ENCODE results near the gene ADH1C. TPM values are rescaled to one million over a fixed set of nuclear protein-coding genes. Genes with fewer than 3 reads are reported as not detected.
"Not testable (repeated sequence)": the region's sequence is repeated elsewhere in the genome, so short reads cannot be mapped to it uniquely, and the experiment has no call there.

The ADH1C gene
- 0.06 and 1.6 TPM in 2 replicates for total RNA-seq (2014; rRNA removed; shearing (Covaris generic))

DNA sequence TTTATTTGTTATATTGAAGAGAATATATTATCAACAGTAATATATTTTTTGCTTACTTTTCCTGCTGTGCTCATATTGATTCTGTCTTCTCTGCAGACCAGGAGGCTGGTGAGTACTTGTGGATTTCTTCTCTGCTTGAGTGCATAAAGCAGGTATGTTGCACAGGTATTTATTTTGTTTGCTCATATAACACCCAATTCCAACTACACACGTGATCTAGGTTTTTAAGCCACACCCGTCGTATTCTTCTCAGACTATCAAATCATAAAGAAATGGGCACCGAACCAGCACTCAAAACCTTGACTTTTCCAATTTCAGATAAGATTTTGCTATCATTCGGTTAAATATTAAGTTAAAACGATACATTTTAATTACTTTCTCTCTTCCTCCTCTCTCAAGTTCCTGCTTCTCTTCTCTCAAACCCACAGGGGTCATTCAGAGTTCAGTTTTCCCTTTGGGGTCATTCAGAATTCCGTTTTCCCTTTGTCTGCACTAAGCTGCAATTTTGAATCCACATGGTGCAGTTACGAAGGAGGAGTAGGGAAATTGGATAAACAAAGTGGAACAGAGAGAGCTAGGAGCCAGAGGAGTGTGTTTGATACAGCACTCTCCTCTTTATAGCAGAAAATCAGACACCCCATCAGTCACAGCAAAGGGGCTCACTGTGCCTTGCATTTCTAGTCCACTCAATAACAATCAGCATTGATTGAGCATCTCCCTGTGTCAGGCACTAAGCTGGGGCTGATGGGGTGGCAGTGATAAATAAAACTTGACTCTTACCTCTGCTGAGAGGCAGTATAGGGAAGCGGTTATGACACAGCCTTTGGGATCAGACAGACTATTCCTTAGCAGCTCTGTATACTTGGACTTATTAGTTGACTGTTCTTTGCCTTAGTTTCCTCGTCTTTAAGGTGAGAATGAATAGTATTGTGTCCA is at the start of gene ADH1C:
ADH1C (minus strand) TSS at position 145 of the 936 bp plus-strand sequence; CDS start at position 74, 71 bp downstream.
- DNase-seq (ENCODE audit: low spot score): peak; percentile 10

DNA sequence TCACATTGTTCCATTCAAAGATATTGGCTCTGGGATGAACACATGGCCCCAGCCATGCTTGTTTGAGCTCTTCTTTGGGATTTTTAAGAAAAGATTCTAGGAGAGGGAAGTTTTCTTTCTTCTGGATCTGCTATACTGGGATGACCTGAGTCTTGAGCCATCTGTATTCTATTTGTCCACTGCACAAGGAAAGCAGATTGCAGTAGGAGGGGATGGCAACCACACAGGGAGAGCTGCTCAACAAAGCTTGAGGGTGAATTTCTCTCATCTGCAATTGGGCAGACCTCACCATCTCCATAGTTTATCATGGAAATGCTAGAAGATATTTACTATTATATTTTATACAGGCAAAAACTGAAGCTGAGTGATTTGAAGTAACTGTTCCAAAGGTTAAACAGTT is 48.3 kb upstream of the ADH1C start:
- no peak for DNase-seq (ENCODE audit: low spot score)

DNA sequence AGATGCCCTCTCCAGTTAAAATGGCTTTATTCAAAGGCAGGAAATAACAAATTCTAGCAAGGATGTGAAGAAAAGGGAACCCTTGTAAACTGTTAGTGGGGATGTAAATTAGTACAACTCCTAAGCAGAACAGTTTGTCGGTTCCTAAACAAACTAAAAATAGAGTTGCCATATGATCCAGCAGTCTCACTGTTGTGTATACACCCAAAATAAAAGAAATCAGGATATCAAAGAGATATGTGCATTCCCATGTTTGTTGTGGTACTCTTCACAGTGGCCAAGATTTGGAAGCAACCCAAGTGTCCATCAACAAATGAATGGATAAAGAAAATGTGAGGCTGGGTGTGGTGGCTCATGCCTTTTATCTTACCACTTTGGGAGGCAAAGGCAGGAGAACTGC is 46.5 kb upstream of the ADH1C start:
- no peak for DNase-seq (ENCODE audit: low spot score)

DNA sequence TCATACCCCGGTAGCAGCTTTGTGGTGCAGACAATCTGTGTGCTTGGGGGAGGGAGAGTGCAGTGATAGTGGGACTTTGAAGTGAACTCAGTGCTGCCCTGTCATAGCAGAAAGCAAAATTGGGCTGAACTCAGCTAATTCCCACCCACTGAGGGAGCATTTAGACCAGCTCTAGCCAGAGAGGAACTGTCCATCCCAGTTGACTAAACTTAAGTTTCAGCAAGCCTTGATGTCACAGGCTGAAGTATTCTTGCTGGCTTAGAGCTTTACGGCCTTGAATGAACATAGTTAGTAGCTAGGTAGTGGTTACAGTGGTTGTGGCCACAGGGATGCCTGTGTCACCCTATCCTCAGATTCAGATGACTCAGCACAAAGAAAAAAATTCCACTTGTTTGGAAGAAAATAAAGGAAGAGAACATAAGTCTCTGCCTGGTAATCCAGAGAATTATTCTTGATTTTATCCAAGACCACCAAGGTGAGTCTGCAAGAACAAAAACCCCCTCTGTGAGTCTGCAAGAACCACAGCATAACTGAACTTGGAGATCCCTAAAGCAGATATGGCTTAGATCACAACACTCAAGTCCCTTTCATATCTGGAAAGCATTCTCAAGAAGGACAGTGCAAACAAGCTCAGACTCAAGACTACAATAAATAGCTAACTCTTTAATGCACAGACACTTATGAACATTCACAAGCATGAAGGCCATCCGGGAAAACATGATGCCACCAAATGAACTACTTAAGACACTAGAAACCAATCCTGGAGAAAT is 43.2 kb upstream of the ADH1C start:
- peak; percentile 82 for DNase-seq (ENCODE audit: low spot score)

DNA sequence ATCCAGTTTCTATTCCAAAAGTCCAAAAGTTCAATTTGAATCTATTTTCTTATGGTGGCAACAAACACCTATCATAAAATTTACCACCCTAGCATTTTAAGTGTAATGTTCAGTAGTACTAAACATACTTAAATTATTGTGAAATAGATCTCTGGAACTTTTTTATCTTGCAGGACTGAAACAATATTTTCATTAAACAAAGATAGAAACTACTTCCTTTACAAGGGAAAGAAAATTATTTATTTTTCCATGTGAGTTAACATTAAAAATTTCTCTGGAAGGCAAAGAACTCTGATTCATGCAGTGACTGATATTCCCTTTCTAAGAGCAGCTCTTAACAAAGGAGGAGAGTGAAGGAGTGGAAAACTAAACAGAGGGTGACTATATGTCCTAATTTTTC is 42.4 kb upstream of the ADH1C start:
- DNase-seq (ENCODE audit: low spot score): no peak

DNA sequence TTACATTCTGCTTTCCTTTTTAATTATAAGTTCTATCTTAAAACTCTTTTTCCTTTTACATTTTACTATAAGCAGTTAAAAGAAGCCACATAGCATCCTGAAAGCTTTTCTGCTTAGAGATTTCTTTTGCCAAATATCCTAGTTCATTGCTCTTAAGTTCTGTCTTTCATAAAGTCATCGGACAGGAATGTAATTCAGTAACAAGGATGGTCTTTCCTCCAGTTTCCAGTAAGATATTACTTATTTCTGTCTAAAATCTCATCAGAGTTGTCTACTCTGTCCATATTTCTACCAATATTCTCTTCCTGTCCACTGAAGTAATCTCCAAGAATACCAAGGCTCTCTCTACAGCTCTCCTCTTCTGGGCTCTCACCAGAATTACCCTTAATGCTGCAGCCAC is 37.5 kb upstream of the ADH1C start:
- DNase-seq (ENCODE audit: low spot score): no peak

DNA sequence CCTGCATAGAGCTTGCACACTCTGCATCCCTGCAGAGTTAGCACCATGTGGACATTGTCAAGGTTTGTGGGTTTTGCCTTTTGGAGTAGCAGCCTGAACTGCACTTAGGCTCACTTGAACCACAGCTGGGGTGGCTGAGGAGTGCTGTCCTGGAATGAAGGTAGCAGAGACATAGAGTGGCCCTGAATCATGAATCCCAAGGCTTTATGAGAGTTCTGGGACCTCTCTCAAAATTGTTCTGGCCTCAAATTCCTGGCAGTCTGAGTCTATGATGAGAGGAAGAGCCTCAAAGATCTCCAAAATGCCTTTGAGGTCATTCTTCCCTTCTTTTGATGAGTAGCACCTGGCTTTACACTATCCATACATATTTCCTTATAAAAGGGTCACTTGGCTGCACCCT is 37.1 kb upstream of the ADH1C start:
- no peak for DNase-seq (ENCODE audit: low spot score)

DNA sequence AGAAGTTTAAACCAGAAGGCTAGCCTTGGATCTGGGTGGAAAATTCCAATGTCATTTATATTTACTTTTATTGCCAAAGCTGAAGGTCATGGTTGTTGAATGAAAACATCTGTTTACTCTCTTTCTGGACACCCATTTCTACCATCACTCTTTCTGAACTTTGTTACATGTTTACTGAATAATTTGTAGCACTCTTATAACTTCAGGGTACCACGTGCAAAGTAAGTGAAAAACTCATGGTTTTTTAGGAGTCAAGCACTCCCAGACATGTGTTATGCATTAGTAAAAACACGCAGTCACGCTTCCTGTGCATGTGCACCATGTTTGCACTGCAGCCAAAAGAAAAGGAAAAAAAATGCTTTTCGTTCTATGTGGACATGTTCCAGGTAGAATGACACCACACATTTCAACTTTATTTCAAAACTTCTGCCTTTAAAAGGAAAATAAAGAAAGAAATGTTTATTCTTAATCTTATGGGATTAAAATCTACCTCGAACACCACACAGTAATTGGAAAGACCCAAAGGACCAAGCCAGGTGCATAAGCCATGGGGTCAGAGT is 31.4 kb upstream of the ADH1C start:
- DNase-seq (ENCODE audit: low spot score): peak; percentile 82

DNA sequence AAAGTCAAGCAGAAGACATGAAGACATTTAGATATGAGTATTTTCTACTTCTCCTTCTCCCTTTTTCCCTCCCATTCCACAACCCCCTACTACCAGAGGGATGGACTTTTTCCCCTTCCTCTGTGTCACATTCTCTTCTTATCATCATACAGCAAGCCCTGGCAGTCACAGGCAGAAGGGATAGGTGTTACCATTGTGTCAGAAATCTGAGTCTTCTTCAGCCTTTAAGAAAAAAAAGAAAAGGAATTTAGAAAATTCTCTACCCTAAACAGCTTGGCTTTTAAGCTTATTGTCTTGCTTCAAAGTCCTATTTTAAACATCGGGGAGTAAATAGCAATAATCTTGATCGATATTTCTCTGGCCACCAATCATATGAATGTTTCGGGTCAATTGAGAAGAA is 30.9 kb upstream of the ADH1C start:
- DNase-seq (ENCODE audit: low spot score): no peak

DNA sequence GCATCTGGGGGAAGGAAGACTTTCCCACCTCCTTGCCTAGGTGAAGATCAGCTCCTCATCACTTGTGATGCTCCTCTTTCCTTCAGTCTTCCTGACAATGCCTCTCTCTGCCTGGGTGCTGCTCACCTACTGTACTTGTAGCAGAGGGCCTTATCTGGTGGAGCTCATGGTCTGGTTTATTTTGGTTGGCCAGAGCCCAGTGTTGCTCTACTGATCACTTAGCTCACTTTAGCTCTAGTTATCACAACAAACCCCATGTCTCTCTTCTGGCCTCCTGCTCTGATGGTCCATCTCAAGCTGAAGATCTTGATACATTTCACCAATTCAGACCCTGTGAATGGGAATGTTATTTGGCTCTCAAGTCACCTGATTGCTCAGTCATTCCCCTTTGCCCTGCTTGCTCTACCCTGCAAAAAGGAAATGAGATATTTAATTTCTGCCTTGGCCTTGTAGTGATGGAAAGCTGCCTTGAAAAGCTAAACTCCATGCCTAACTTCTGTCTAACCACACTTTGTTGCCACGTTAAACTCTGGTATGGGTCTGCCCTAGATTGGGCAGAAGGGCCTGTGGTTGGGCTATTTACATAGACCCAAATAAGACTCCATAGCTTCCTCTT is 30.3 kb upstream of the ADH1C start:
- DNase-seq (ENCODE audit: low spot score): no peak

DNA sequence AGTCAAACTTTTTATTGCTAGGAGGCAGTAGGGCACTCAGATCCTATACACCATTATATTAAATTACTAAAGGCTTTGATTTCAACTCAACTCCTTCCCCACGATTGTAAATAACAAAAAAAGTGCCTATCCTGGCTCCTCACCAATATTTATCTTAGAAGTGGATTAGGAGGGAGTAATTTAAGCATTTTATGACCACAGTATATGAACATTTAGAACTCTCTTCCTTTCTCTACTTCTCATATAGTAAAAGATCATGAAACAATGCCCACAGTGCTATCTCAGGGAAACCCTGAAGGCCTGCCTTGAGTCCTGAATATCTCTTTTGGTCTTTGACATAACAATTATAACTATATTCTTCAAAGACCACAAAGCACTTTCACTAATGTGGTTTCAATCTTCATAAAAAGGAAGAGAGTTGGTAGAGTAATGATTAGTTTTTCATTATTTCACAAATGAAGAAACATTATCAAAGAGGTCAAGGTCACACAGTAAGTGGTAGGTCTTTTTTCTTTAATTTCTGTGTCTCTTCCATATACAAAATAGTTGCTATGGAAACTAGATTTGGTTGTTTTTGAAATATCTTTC is 29.1 kb upstream of the ADH1C start:
- no peak for DNase-seq (ENCODE audit: low spot score)

DNA sequence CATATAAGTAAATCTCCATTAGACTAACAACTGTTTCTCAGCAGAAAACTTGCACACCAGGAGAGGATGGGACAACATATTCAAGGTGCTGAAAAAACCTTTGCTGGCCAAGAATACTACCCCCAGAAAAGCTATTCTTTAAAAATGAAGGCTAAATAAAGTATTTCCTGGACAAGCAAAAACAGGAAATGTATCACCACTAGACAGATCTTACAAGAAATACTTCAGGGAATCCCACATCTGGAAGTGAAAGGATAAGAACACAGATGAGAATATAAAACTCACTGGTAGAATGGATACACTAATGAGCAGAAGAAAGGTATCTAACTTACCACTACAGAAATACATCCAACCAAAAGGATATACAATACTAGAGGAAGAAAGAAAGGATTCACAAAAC is 27.0 kb upstream of the ADH1C start:
- DNase-seq (ENCODE audit: low spot score): no peak

DNA sequence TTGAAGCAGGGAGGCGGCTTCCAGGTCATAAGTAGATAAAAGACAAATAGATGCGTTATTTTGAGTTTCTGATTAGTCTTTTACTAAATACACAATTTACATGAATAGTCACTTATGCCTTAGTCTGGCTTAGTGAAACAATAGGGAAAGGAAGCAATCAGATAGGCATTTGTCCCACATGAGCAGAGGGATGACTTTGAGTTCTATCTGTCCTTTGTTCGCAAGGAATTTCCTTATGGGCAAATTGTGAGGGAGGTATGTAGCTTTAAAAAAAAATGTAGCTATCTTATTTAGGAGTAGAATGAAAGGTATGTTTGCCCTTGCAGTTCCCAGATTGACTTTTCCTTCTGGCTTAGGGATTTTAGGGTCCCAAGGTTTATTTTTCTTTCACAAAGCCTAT is 26.3 kb upstream of the ADH1C start:
- DNase-seq (ENCODE audit: low spot score): no peak

DNA sequence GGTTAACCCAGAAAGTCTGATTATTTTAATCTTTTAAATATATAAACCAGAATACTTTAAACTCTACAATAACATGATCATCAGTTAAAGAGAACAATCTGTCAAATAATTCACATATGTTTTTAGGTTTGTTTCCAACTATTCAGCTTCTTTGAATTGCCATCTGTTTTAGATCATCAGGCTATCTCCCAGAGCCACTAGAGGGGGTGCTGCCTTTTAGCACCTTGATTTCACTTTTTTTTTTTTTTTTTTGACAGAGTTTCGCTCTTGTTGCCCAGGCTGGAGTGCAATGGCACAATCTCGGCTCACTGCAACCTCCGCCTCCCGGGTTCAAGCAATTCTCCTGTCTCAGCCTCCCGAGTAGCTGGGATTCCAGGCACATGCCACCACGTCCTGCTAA is 24.8 kb upstream of the ADH1C start:
- DNase-seq (ENCODE audit: low spot score): not testable (repeated sequence)

DNA sequence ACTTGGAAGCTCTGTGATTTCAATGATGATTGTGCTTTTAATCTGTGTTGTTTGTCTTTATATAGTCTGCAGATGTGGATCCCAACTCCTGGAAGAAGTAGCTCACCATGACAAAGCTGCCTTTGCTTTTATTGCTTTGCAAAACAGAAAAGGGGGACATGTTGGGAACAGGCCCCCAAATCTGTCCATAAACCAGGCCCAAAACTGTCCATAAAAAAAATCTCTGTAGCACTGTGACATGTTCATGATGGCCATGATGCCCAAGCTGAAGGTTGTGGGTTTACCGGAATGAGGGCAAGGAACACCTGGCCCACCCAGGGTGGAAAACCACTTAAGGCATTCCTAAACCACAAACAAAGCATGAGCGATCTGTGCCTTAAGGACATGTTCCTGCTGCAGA is 19.9 kb upstream of the ADH1C start:
- not testable (repeated sequence) for DNase-seq (ENCODE audit: low spot score)

DNA sequence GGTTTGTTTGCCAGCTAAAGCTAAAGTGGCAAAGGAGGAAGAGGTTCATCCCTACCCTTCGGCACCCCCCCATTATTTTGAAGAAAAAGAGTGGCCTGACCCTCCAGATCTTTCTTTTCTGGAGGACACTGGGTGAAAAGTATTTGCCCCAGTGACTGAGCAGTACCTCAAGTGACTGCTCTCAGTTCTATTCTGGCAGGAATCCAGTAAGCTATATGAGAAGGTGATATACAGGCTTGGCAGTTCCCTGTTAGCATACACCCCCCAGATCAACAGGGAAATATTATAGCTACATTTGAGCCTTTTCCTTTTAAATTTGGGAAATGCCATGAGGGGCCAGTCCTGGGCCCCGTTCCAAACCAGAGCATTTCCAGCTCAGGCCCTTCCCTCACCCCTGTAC is 15.3 kb upstream of the ADH1C start:
- not testable (repeated sequence) for DNase-seq (ENCODE audit: low spot score)

DNA sequence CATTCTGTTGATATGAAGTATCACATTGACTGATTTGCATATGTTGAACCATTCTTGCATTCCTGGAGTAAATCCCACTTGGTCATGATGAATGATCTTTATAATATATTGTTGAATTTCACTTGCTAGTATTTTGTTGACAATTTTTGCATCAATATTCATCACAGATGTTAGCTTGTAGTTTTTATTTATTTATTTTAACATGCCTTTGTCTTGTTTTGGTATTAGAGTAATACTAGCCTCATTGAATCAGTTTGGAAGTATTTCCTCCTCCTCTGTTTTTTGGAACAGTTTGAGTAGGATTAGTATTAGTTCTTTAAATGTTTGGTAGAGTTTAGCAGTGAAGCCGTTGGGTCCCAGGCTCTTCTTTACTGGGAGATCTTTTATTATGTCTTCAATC is 13.9 kb upstream of the ADH1C start:
- DNase-seq (ENCODE audit: low spot score): no peak

DNA sequence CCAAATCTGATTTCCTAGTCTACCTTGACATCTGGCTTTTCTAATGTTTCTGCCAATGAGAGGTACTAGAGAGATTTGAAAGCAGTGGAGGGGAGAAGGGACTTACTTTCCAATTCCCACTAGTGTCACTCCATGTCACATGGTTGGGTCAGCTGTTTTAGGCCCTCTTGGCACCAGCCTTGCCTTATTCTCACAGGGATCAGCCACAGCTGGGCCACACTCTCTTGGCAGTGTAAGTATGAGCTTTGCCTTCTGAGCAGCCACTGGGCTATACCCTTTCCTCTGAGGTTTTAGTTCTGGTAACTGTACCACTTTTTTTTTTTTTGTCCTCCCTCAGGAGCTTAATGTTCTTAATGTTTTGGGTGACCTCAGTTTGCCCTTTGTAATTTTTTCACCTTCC is 10.2 kb upstream of the ADH1C start:
- DNase-seq (ENCODE audit: low spot score): no peak

DNA sequence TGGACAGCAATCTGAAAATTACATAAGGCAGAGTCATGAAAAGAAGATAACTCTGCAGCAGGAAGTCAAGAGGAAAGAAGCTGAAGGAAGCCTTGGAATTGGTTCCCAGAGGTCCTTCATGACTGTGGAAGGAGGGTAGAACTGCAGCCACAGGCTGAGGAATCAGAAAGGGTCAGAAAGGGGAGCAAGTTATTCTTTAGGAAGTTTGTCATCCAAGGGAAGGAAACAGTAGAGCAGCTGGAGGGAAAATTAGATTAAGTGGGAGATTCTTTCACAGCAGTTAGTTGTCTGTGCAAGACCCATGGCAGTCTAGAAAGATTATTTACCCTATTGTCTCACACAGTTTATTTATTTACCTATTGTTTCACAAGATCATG is 9.3 kb upstream of the ADH1C start:
- no peak for DNase-seq (ENCODE audit: low spot score)

DNA sequence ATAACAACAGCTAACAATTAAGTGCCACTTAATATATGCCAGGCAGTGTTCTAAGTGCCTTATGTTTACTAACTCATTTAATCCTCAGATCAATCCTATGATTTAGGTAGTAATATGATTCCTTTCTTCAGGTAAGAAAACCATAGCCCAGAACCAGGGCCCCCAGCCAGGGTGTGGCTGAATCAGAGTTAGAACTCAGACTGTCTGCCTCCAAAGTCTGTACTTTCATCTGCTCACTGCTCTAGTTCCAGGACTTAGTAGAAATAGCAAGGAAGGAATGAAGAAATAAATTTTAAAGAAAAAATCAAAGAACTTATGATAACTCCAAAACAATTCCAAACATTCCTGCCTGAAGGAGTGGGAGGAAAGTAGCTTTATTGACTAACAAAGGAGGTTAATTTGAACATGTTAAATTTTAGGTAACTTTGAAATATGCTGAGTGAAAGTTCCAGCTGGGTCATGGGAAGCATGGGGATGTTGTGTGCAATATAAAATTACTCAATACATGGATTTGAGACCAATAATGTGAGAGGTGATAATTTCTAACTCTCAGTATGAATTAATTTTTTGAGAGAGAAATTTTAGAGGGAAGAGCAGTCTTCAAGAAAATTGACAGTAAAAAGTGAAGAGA is 8.8 kb upstream of the ADH1C start:
- DNase-seq (ENCODE audit: low spot score): no peak

DNA sequence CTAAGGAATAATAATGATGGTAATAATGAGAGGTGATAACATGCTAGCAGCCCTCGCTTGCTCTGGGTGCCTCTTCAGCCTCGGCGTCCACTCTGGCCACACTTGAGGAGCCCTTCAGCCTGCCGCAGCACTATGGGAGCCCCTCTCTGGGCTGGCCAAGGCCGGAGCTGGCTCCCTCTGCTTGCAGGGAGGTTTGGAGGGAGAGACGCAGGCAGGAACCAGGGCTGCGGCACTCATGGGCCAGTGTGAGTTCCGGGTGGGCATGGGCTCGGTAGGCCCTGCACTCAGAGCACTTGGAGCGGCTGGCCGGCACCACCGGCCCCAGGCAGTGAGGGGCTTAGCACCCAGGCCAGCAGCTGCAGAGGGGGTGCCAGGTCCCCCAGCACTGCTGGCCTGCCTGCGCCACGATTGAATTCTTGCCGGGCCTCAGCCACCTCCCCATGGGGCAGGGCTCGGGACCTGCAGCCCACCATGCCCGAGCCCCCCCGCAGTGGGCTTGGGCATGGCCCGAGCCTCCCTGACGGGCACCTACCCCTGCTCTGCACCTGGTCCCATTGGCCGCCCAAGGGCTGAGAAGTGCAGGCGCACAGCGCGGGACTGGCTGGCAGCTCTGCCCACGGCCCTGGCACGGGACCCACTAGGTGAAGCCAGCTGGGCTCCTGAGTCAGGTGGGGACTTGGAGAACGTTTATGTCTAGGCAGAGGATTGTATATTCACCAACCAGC is 7.1 kb upstream of the ADH1C start:
- no peak for DNase-seq (ENCODE audit: low spot score)

Measured in H4 (cell line).